Neural progenitor cell (in vitro differentiated cells): Measurements from ENCODE around the gene MUCL3.

Source experiments
- CTCF ChIP-seq: fragments of 200-600 bp; sonication (generic); IDR thresholded peaks from 2 replicates; pipeline ENCODE4 v1.5.1; 2017; ENCODE audit warnings: antibody characterized with exemption, mild to moderate bottlenecking
- EZH2 ChIP-seq: fragments of 200-600 bp; sonication (generic); IDR thresholded peaks from 2 replicates; pipeline ENCODE4 v1.6.1; 2017; ENCODE audit warnings: antibody characterized with exemption, mild to moderate bottlenecking, moderate library complexity
- EZH2phosphoT487 ChIP-seq: fragments of 200-600 bp; sonication (generic); IDR thresholded peaks from 2 replicates; pipeline ENCODE4 v1.6.1; 2017; ENCODE audit warnings: antibody characterized with exemption

- no peak for TF ChIP-seq CTCF
- TF ChIP-seq EZH2phosphoT487, result no peak
- TF ChIP-seq EZH2, result no peak
Observed at GRCh38 chr6:30938730-30939129, 2.0 kb upstream of the MUCL3 start.
